ENCODE data around the gene NFKBIZ.

Gene NFKBIZ

GRCh38 chr3:101852983-101853840 is 3.9 kb downstream of the NFKBIZ start:
- in situ Hi-C loops (cut with MboI; ENCODE audit: low sequenced_read_pairs, unreplicated experiment), result no loop called here
- no peak for TF ChIP-seq CTCF (IDR thresholded peaks at IDR 0.05; ENCODE audit: borderline replicate concordance, control extremely low read depth, extremely low read depth, insufficient read depth, missing control alignments)
- DNase-seq (ENCODE audit: low spot score), result no peak

GRCh38 chr3:101853982-101854381 is 4.7 kb downstream of the NFKBIZ start:
- in situ Hi-C loops (cut with MboI; ENCODE audit: low sequenced_read_pairs, unreplicated experiment), result no loop called here
- no peak for DNase-seq (ENCODE audit: low spot score)

GRCh38 chr3:101854608-101855304 is 5.4 kb downstream of the NFKBIZ start:
- in situ Hi-C loops (cut with MboI; ENCODE audit: low sequenced_read_pairs, unreplicated experiment), result no loop called here
- no peak for DNase-seq (ENCODE audit: low spot score)
- no peak for TF ChIP-seq CTCF (IDR thresholded peaks at IDR 0.05; ENCODE audit: borderline replicate concordance, control extremely low read depth, extremely low read depth, insufficient read depth, missing control alignments)

More at GRCh38 chr3:101853982-101854381, 4.7 kb downstream of the NFKBIZ start:
- TF ChIP-seq CTCF (IDR thresholded peaks at IDR 0.05; ENCODE audit: borderline replicate concordance, control extremely low read depth, extremely low read depth, insufficient read depth, missing control alignments), result no peak

- in situ Hi-C loops (cut with MboI; ENCODE audit: low sequenced_read_pairs, unreplicated experiment), result no loop called here
- no peak for DNase-seq (ENCODE audit: low spot score)
- no peak for TF ChIP-seq CTCF (IDR thresholded peaks at IDR 0.05; ENCODE audit: borderline replicate concordance, control extremely low read depth, extremely low read depth, insufficient read depth, missing control alignments)
Observed at GRCh38 chr3:101857301-101857741, 8.0 kb downstream of the NFKBIZ start.

- TF ChIP-seq CTCF (IDR thresholded peaks at IDR 0.05; ENCODE audit: borderline replicate concordance, control extremely low read depth, extremely low read depth, insufficient read depth, missing control alignments), result no peak
- in situ Hi-C loops (cut with MboI; ENCODE audit: low sequenced_read_pairs, unreplicated experiment), result no loop called here
- no peak for DNase-seq (ENCODE audit: low spot score)
Observed at GRCh38 chr3:101858464-101859030, 9.2 kb downstream of the NFKBIZ start.

- no peak for TF ChIP-seq CTCF (IDR thresholded peaks at IDR 0.05; ENCODE audit: borderline replicate concordance, control extremely low read depth, extremely low read depth, insufficient read depth, missing control alignments)
- in situ Hi-C loops (cut with MboI; ENCODE audit: low sequenced_read_pairs, unreplicated experiment), result no loop called here
- no peak for DNase-seq (ENCODE audit: low spot score)
Observed at GRCh38 chr3:101859882-101860448, 10.7 kb downstream of the NFKBIZ start.

Data from GM13976 (cell line).